HepG2 (cell line): ENCODE data around the gene SETD7. TPM values are rescaled to one million over a fixed set of nuclear protein-coding genes. Genes with fewer than 3 reads are reported as not detected.

Experiments used
- CEBPB ChIP-seq: IDR thresholded peaks from 2 replicates; pipeline ENCODE4 v1.6.1; 2011; ENCODE audit warnings: low read depth, low read length, improper control_type of control experiment, borderline replicate concordance
- CENPT ChIP-seq: sonication (generic); formaldehyde crosslinking; IDR thresholded peaks from 2 replicates; pipeline ENCODE4 v1.8.0; 2022; ENCODE audit warnings: low read depth, mild to moderate bottlenecking, moderate library complexity, missing genetic modification reagents
- FOXK1 ChIP-seq: sonication (generic); formaldehyde crosslinking; IDR thresholded peaks from 2 replicates; pipeline ENCODE4 v1.4.0; 2020; ENCODE audit warnings: low read depth, missing genetic modification reagents, borderline replicate concordance
- GABPB1 ChIP-seq: IDR thresholded peaks from 2 replicates; pipeline ENCODE4 v1.6.1; 2016; ENCODE audit warnings: mild to moderate bottlenecking, missing genetic modification reagents, moderate library complexity, missing compliant biosample characterization
- HHEX ChIP-seq: IDR thresholded peaks from 2 replicates; pipeline ENCODE4 v1.6.1; 2016; ENCODE audit warnings: control low read depth
- KLF15 ChIP-seq: sonication (generic); formaldehyde crosslinking; IDR thresholded peaks from 2 replicates; pipeline ENCODE4 v1.8.1; 2023; ENCODE audit warnings: borderline replicate concordance, mild to moderate bottlenecking, inconsistent platforms, missing genetic modification reagents, mixed read lengths
- MTA1 ChIP-seq: sonication (generic); formaldehyde crosslinking; IDR thresholded peaks from 2 replicates; pipeline ENCODE4 v1.4.0; 2020; ENCODE audit warnings: missing genetic modification reagents, mild to moderate bottlenecking, borderline replicate concordance
- MTA3 ChIP-seq: sonication (generic); formaldehyde crosslinking; IDR thresholded peaks from 2 replicates; pipeline ENCODE4 v1.4.0; 2020; ENCODE audit warnings: missing genetic modification reagents
- NONO ChIP-seq, 2 experiments: fragments of 450-650 bp in 1 of 2; sonication (generic) in 1 of 2; formaldehyde crosslinking in 1 of 2; IDR thresholded peaks in 1 of 2; conservative IDR thresholded peaks in 1 of 2; 2 replicates each; pipeline versions ENCODE4 v1.6.1 to v1.8.0; 2017 to 2022; ENCODE audit warnings: mild to moderate bottlenecking in 1 of 2, missing genetic modification reagents in 1 of 2, moderate library complexity in 1 of 2
- PAX8 ChIP-seq: sonication (generic); formaldehyde crosslinking; IDR thresholded peaks from 2 replicates; pipeline ENCODE4 v1.8.0; 2022; ENCODE audit warnings: mild to moderate bottlenecking, missing genetic modification reagents, borderline replicate concordance
- ZBTB33 ChIP-seq: sonication (generic); formaldehyde crosslinking; IDR thresholded peaks from 2 replicates; pipeline ENCODE4 v1.4.0; 2020; ENCODE audit warnings: missing genetic modification reagents
- ZNF280B ChIP-seq: sonication (generic); formaldehyde crosslinking; IDR thresholded peaks from 2 replicates; pipeline ENCODE4 v1.5.0; 2020; ENCODE audit warnings: missing genetic modification reagents, mild to moderate bottlenecking, borderline replicate concordance
- ZNF580 ChIP-seq: IDR thresholded peaks from 2 replicates; pipeline ENCODE4 v1.6.1; 2016; ENCODE audit warnings: low read depth, borderline replicate concordance
- ZNF737 ChIP-seq: sonication (generic); formaldehyde crosslinking; IDR thresholded peaks from 2 replicates; pipeline ENCODE4 v1.5.0; 2020; ENCODE audit warnings: missing genetic modification reagents, mild to moderate bottlenecking, borderline replicate concordance
- polyA plus RNA-seq, 8 experiments: library from polyadenylated mRNA; depleted of rRNA in 3 of 8; stranded (reverse) in 7 of 8; unstranded in 1 of 8; fragments of >200 nt; fragmentation: Illumina TruSeq in 4 of 8; extraction: Trizol in 4 of 8; gene quantifications; 2 replicates each; pipeline versions ENCODE4 v1.2.1 to v1.2.3, GENCODE V29; 2011 to 2016; ENCODE audit warnings: low read depth in 4 of 8, missing spikeins in 1 of 8, mixed read lengths in 1 of 8; ENCODE audit not compliant: insufficient read depth in 1 of 8
- total RNA-seq, 5 experiments: library from RNA; depleted of rRNA; stranded (reverse); fragments of >200 nt; fragmentation: Illumina TruSeq; extraction: Trizol; gene quantifications; 2 replicates each; pipeline ENCODE4 v1.2.3, GENCODE V29; 2016; ENCODE audit warnings: low read depth in 1 of 5
- TF ChIP-seq, protein P1 (sequence below): sonication (generic); formaldehyde crosslinking; IDR thresholded peaks from 2 replicates; pipeline ENCODE4 v1.8.1; 2023; ENCODE audit warnings: missing genetic modification reagents, inconsistent platforms, borderline replicate concordance
- TF ChIP-seq, protein P2 (sequence below): sonication (generic); formaldehyde crosslinking; IDR thresholded peaks from 2 replicates; pipeline ENCODE4 v1.8.0; 2022; ENCODE audit warnings: missing genetic modification reagents, low read depth, mild to moderate bottlenecking, borderline replicate concordance
- TF ChIP-seq, protein P3 (sequence below): sonication (generic); formaldehyde crosslinking; IDR thresholded peaks from 2 replicates; pipeline ENCODE4 v1.4.0; 2020; ENCODE audit warnings: missing genetic modification reagents, borderline replicate concordance
- TF ChIP-seq, protein P4 (sequence below): sonication (generic); formaldehyde crosslinking; IDR thresholded peaks from 2 replicates; pipeline ENCODE4 v1.9.0; 2022; ENCODE audit warnings: missing genetic modification reagents, mild to moderate bottlenecking, borderline replicate concordance

SETD7 gene
- total and polyA plus RNA-seq, 2 of the 13 experiments (the other 11 are each of a cell fraction or from before 2014, with no cell fraction given) = 0.08 to 0.22 TPM

DNA sequence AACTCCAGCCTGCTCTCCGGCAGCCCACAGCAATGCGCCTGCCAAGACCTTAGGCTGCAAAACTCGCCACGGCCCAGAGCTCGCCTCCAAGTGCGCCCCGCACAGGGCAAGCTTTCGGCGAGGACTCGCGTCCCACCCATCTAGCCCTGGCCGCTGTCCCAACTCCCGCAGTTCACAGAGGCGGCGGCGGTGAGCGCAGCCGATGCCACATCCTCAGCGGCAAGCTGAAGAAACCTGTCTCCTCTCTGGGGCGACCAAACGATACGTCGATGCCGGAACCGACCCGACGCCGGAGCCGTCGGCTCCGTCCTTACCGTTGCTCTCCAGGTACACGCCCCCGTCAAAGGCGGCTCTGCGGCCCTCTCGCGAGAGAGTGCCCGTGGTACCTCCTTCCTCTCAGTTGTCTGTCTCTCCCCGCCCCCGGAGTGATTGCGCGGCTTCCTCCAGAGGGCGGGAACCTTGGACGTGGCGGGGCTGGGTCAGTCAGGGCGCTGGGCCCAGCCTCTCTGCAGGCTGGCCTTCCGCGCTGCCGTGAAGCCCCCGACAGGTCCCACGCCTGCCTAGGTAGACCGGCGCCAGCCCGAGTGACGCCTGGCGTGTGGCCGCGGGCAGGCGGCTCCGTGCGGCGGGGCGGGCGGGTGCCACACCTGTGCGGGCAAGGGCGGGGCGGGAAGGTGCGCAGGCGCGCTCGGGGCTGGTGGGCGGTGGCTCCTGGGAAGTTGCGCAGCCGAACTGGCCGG, 102.5 kb downstream of the SETD7 start (continued):
- TF ChIP-seq, protein P1, sequence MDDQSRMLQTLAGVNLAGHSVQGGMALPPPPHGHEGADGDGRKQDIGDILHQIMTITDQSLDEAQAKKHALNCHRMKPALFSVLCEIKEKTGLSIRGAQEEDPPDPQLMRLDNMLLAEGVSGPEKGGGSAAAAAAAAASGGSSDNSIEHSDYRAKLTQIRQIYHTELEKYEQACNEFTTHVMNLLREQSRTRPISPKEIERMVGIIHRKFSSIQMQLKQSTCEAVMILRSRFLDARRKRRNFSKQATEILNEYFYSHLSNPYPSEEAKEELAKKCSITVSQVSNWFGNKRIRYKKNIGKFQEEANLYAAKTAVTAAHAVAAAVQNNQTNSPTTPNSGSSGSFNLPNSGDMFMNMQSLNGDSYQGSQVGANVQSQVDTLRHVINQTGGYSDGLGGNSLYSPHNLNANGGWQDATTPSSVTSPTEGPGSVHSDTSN = 0 out of 2 replicates have a peak, but pooled peaks have one; percentile 27
- peak; percentile 61; the same call in 1 of the 2 replicates for TF ChIP-seq FOXK1 (CRISPR knock-in tag)
- TF ChIP-seq HHEX (CRISPR knock-in tag) = 0 out of 2 replicates have a peak, but pooled peaks have one; percentile 27
- no peak for TF ChIP-seq NONO (IDR thresholded peaks at IDR 0.05)
- peak; percentile 73; the same call in 1 of the 2 replicates for TF ChIP-seq NONO (CRISPR knock-in tag; conservative IDR thresholded peaks at IDR 0.05)
- no peak for TF ChIP-seq PAX8 (CRISPR knock-in tag)
- TF ChIP-seq ZBTB33 = no peak
- TF ChIP-seq ZNF580 = peak; percentile 42
- TF ChIP-seq, protein P2, sequence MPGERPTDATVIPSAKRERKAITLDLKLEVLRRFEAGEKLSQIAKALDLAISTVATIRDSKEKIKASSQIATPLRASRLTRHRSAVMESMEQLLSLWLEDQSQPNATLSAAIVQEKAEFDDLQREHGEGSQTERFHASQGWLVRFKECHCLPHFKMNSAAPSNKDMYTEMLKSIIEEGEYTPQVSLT (CRISPR knock-in tag) = no peak; the same call in 1 of the 2 replicates
- 0 out of 2 replicates have a peak, but pooled peaks have one; percentile 54 for TF ChIP-seq ZNF737 (CRISPR knock-in tag)
- TF ChIP-seq ZNF280B (CRISPR knock-in tag) = peak; percentile 74; the same call in 1 of the 2 replicates
- peak; percentile 68; the same call in 1 of the 2 replicates for TF ChIP-seq KLF15 (CRISPR knock-in tag)
- peak; percentile 57; the same call in 1 of the 2 replicates for TF ChIP-seq CENPT (CRISPR knock-in tag)
- TF ChIP-seq MTA1 (CRISPR knock-in tag) = peak; percentile 83; the same call in 1 of the 2 replicates
- no peak for TF ChIP-seq MTA3 (CRISPR knock-in tag)
- TF ChIP-seq, protein P3, sequence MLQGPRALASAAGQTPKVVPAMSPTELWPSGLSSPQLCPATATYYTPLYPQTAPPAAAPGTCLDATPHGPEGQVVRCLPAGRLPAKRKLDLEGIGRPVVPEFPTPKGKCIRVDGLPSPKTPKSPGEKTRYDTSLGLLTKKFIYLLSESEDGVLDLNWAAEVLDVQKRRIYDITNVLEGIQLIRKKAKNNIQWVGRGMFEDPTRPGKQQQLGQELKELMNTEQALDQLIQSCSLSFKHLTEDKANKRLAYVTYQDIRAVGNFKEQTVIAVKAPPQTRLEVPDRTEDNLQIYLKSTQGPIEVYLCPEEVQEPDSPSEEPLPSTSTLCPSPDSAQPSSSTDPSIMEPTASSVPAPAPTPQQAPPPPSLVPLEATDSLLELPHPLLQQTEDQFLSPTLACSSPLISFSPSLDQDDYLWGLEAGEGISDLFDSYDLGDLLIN (CRISPR knock-in tag) = peak; percentile 28; the same call in 1 of the 2 replicates
- TF ChIP-seq, protein P4, sequence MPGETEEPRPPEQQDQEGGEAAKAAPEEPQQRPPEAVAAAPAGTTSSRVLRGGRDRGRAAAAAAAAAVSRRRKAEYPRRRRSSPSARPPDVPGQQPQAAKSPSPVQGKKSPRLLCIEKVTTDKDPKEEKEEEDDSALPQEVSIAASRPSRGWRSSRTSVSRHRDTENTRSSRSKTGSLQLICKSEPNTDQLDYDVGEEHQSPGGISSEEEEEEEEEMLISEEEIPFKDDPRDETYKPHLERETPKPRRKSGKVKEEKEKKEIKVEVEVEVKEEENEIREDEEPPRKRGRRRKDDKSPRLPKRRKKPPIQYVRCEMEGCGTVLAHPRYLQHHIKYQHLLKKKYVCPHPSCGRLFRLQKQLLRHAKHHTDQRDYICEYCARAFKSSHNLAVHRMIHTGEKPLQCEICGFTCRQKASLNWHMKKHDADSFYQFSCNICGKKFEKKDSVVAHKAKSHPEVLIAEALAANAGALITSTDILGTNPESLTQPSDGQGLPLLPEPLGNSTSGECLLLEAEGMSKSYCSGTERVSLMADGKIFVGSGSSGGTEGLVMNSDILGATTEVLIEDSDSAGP (CRISPR knock-in tag) = peak; percentile 92; the same call in 1 of the 2 replicates
- TF ChIP-seq GABPB1 (CRISPR knock-in tag) = peak; percentile 88
- TF ChIP-seq CEBPB = 0 out of 2 replicates have a peak, but pooled peaks have one; percentile 11
